Daoy (cell line): ENCODE measurements around the gene CASQ1. TPM values are rescaled to one million over a fixed set of nuclear protein-coding genes. Genes with fewer than 3 reads are reported as not detected.

Experiments used
- DNase-seq: peaks from one replicate; pipeline ENCODE4 v3.0.0-alpha.2; 2015; ENCODE audit warnings: low read depth
- total RNA-seq: library from RNA; depleted of rRNA; stranded (reverse); fragments of >200 nt; shearing (Covaris generic); gene quantifications from 2 replicates; pipeline ENCODE4 v1.2.3, GENCODE V29; 2014

The CASQ1 gene
- total RNA-seq, 1 experiment from 2014 or later, result not detected

DNA sequence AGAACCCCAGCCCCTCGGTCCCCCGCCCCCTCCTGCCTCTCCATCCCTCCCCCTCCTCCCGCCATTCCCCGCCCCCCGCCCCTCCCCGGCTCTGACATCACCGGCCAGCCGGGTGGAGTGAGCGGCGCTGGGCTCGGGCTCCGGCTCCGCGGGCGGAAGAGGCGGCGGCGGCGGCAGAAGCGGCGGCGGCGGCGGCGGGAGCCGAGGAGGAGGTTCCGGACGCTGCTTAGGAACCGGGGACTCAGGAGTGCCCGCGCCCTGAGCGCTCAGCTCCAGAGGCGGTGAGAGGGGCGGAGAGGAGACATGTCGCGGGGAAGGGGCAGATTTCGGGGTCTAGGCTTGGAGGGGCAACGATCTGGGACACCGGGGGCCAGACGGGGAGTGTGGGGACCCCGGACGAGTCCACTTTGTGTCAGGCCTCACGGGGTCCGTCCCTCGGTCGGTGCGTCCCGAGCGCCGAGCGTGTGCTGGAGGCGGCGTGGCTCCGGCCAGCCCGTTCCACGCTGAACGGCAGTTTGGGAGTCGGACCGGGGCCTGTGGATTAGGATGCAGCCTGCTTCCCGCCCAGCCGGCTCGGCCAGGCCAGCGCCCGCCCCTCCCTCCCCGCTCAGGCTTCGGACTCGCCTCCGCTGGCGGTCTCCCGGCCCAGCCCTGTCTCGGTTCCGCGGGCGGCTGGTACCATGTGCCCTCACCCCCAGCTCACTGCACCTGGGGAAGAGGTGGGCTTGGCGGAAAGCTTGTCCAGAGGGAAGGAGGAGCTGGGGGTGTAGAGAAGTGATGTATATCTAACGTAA is 15.1 kb downstream of the CASQ1 start, which contains the start of gene PEA15:
PEA15 (plus strand) TSS at position 143 of the 794 bp plus-strand sequence. CDS start 6,161 bp downstream, outside the sequence.
- peak; percentile 80 for DNase-seq

DNA sequence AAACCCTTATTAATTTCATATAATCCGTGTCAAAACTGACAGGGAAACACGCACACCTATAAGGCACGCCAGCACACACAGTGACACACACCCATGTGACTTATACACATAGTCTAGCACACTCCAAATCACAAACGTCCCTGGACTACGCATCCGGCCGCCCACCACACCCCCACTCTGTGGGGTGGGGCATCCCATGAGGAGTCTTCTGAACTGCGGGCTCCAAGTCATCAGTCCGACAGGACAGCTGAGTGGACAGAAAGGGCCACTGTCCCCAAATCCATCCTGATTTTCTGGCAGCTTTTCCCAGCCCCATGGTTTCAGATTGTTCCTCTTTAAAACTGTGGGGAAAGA is 15.6 kb downstream of the CASQ1 start:
- peak; percentile 76 for DNase-seq

DNA sequence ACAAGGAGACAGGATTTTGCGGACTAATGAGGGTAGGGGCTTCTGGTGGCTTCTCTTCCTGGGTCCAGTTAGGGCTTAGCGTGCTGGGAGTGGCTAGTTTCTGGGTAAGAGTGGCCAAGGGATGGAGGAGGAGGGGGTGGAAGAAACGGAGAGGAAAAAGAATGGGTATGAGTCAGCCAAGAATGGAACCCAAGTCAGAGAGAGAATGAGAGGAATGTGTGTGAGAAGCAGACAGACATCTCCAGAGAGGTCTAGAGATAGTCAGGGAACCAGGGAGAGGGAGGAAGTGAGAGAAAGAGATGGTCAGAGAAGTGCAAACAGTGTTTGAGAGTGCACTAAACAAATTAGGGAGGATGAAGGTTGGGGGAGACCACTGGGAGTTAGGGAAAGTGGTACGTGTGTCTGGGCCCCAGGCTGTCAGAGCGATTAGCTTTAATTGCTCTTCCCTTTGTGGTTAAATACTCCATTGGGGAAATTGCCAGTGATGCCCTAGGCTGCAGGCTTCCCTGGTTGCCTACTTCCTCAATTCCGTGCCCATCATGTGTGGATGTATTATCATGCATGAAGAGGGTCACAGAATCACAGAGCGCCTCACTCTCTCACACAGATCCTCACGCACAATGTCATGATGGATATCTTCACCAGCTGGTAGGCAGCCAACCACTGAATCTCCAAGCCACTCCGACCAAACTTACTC is 16.2 kb downstream of the CASQ1 start:
- DNase-seq, result peak; percentile 82

DNA sequence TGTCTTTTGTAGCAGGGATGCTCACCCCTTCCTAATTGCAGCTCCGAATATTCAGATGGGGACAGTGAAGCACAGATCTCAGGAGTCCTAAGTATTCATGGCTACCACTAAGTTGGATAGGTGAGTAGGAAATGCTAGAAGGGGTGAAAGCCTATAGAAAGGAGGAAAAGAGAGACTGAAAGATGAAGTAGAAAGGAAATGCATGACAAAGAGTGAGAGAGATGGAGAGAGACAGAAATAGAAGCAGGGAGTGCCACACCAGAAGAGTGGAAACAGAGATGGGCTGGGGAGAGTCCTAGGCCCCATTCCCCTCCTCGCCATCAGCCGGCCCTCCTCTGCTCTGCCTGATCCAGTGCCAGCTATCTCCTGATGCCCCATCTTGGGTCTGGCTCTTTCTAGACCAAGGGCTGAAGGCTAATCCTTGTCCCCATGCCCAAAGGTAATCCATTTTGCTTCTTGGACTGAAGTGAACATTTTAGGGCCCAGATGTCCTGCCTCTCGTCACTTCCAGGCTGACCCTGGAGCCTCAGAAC is 16.8 kb downstream of the CASQ1 start:
- DNase-seq, result no peak

DNA sequence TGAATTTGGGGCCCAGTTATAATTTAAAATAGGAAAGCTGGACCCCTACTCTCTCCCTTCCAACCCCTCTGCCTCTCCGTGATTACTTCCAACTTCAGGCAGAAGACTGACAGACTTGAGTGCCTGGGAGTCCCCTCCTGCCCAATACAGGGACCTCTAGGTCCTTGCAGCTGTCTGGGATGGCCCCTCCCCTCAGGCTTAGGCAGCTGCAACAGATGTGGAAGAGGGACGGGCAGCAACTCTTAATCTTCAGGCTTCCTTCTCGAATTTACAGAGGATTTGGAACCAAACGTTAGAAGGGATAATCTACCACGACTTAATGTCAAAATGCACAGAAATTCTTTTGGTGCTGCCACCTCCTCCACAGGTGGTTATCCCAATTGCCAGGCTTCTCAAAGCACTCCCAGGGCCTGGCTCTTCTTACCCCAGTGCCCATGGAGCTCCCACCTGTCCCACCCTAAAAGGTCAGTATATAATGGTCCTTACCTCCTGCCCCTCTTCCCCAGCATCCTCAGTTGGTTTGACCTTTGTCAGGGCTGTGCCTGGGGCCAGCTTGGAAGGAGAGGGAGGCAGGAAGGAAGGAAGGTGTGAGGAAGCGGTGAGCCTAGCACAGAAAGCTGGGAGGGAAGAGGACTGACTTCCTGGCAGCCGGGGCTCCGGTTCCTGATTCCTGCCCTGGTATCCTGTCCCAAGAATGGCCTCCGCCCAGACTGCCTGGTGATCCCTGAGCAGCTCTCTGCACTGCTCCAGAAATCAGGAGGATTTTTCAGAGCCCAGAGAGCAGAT is 17.6 kb downstream of the CASQ1 start:
- DNase-seq, result no peak

DNA sequence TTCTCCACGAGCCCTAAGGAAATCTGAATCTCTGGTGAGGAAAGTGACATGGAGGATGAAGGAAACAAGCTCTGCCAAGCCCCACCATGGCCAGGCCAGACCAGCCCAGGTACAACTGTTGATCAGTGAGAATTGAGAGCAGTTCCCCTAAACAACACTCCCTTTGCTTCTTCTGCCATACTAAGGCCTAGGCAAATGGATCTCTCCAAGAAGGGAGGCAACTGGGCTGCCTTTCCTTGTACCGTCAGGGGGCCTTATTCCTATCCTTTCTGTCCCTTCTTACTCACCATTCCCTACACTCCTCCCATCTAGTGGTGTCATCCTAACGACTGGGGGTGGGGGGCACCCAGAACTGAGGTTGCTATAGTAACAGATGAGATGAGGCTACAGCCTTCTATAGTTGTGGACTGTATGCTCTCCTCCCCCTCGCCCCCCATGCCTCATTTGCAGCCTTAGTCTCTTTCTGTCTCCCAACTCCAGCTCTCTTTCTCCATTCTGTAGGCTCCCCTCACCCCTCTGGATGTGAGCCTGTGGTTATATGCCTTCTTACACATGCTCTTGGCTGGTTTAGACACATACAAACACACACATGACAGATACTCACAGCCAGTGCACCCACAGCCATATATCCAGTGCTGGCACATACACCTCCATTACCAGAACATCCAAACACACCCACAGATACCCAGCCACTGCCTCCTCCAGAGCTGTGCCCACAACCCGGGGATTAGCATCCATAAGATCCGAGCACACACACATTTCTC is 18.4 kb downstream of the CASQ1 start:
- DNase-seq, result no peak

DNA sequence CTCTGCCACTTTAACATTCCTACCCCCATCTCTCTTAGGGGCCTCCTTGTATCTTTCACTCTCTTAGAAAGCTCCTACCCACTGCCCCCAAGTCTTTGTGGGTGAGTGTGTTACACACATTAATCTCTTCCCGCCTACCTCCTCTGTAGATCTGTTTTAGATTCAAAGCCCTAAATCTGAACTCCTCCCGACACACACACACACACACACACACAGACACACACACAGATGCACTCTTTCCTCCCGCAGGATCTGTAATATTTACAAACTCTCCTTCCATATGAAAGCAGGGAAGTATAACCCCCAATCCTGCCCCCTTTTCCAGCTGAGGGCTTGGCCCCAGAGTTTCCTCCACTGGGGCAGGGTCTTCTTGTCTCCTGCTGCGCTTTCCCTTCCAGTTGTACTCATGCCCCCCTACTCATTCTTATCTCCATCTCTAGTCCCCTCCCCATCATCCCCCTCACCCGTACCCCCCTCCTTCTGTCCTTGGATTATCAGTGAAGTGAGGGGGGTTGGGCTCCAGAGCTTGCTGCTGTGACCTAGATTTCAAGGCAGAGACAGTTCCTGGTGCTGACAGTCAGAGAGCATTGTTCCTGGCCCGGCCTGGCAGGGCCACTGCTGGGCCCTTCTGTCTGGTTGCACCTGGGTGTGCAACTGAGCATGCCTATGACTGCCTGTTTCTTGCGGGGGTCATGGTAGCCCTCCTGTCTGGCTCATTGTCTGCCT is 19.1 kb downstream of the CASQ1 start:
- no peak for DNase-seq

DNA sequence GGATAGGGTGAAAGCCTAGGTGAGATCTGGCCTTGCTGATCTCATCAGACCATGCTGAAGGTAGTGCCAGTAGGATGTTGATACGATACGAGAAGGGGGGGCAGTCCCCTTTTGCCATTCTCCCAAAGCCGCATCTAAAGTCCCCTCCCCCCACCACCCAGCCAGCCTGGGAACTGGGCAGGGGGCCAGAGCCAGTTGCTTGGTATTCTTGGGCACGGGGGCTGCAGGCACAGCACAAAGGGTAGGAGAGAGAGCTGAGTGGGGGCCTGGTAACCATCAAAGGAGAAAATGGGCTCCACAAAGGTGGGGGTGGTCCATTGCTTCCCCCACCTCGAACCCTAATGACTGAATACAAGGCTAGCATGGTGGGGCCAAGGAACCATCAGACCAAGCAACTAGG is 20.2 kb downstream of the CASQ1 start:
- DNase-seq, result no peak

DNA sequence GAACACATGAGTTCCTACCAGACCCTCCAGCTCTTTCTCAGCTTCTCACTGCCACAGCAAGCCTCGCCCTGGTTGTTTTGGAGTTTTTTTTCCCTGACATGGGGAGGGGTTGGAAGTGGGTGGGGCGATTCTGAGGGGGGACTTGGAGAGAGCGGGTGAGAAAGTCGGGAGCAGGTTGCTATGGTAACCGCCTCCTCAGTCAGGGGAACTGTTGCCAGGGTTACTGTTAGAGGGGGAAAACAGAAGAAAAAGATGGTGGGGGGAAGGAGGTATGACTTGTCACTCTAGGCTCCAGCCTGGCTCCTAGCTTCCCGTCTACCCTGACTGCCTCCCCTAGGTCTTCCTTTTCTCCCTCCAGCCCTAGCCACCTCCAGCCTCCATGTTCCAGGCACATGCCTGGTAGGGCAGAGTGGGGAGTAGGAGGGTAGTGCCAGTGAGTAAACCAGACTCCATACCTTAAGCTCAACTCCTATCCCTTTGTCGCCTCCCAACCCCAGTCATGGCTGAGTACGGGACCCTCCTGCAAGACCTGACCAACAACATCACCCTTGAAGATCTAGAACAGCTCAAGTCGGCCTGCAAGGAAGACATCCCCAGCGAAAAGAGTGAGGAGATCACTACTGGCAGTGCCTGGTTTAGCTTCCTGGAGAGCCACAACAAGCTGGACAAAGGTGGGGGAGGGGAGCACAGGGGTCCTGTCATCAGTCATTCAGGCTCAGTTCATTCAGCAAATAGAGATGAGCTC is 20.8 kb downstream of the CASQ1 start:
- DNase-seq, result no peak

DNA sequence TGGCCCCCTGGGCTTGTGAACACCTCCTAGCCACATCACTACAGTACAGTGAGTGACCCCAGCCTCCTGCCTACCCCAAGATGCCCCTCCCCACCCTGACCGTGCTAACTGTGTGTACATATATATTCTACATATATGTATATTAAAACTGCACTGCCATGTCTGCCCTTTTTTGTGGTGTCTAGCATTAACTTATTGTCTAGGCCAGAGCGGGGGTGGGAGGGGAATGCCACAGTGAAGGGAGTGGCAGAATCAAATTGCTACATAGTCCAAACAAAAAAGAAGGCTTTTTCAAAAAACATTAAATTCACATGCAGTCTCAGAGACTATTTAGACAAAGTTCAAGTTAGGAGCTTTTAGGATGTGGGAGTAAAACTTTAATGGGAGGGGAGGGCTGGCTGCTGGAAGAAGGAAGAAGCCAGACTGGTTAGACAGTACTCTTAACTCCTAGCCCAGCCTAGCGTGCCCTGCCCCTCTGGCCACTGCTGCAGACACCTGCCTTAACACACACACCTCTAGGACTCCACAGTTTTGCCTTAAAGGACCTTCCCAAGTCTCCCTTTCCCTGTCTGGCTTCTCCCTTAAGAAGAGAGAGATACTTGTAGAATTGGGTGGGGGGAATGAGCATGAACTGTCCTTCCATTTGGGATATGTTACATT is 24.2 kb downstream of the CASQ1 start:
- DNase-seq, result no peak

DNA sequence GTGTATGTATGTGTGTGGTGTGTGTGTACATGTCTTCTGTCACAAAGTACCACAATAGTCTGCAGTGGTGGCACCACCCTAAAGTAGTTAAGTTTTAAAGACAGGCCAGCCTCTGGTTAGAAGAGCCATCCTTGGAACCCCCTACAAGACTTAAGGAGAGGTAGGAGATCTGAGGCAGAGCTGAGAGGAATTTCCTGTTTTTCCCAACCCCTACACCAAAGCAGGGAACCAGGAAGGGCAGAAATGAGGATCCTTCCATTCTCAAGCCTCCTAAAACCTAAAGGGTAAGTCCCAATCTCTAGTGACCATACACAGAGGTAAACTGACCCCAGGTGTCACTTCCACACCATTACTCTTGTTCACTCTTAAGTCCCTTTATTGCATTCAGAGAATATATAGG is 25.9 kb downstream of the CASQ1 start:
- no peak for DNase-seq

DNA sequence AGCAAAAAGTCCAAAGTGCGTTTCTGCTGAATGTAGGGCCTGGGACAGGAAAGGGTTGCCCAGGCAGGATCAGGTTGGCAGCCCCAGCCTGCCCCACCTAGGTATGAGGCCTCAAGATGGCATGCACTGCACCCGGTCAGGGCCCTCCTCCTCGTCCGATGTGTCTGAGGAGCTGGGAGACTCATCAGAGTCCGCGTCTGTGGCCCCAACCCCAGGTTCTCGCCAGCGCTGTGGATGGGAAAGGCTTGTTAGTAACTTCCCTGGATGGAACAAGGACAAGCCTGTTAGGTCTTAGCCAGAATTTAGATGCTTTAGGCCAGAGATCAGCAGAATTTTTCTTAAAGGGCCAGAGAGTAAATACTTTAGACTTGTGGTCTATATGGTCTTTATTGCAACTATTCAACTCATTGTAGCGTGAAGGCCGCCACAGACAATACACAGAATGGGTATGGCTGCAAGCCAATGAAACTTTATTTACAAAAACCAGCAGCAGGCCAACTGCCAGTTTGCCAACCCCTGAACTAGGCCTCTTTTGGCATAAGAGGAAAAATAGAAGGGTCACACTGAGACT is 27.2 kb downstream of the CASQ1 start:
- no peak for DNase-seq

DNA sequence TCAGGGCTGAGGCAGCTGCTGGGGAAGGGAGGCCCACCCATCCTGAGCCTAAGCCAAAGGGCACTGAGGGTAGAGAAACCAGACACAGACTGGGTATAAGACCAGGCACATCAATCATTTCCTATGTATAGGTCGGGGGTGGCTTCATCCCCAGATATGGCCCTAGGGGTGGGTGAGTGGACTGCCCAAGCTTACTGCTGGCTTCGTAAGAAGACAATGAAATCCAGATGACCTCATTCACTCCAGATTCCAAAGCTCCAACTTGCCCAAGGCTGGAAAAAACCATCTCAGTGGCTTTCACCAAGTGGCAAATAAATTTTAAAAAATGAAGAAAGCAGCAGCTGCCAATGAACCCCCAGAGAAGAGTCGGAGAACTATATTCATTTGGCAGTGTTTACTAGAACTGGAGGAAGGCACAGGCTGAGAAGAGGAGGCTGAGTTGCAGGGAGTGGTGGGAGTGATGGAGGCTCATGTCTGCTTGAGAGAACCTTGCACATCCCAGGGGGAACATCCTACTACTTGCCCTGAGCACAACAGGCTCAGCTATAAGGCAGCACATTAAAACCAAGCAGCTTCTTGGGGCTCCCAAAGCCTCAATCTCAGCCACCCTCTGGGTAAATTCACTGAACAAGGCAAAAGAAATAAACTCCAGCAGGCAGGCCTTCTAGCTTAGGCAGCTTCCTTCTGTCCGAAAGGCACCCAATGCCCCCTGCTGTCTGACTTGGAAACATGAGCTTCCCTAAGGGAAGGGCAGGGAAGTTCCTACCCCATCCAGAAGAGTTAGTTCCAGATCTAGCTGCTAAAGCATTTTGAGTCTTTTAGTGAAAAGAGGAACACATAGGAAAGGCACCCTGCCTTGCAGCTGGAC is 28.9 kb downstream of the CASQ1 start:
- DNase-seq, result peak; percentile 47

DNA sequence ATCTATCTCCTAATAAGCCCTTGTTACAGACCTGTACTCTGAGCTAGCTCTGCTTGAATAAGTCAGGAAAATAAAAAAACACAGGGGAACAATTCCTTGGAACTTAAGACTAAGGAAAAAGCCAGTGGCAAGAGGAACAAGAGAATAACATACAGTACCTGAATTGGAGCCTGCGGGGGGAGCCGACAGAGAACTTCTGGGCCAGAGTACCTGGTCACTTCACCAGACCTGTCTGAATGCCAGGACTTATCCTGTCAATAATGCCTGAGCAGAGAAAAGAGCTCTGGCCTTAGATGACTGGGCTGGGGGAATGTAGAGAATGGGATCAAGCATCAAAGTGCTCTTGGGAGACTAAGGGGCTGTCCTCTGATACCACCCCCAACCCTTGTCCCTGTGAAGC is 29.9 kb downstream of the CASQ1 start:
- DNase-seq, result no peak

DNA sequence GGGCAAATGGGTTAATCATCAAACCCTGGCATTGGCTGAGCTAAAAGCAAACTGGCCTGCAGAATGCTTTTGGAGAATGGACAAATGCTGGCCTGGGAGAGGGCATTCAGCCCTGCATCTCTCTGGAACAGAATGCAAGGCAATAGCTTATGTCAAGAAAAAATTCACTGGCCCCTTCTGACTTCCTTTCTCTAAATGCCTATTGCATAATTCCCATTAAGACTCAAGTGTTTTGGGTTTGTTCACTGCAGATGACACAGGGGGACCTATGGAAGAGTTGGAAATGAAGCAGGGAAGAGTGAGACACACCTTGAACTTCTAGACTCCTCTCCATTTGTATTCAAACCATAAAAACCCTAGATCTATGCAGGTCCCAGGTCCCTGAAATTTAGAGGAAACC is 30.7 kb downstream of the CASQ1 start:
- no peak for DNase-seq

DNA sequence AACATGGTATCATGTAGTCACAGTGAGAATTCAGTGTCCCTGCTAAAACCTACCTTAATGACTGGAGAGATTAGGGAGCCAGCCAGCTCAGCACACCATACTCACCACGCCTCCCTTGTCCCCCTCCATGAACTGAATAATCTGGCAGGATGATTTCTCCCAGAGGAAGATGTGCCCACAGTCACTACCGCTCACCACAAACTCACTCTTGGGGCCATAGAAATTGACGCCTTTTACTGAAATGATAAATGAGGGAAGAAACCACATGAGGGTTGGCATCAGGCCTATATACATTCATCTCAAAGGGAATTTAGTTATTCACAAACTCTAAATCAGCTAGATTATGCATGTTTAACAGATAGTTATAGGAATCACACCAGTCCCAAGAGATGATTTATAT is 32.2 kb downstream of the CASQ1 start:
- no peak for DNase-seq

DNA sequence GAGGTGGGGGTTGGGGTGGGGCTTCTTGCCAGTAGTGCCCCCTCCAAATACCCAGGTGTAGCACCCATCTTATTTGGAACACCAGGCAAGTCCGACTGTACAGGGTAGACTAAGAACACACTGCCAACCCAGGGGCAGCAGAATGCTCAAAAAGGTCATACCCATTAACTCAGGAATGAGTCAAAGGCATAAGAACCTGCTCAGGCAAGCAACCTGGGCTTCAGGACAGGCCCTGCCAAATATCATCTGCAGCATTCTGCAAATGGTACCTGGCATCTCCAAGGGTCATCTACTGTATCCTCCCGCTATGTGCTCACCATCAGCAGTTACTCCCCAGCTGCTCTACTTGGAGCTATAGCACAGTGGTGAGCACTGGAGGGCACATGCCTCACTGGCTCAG is 34.2 kb downstream of the CASQ1 start:
- no peak for DNase-seq

DNA sequence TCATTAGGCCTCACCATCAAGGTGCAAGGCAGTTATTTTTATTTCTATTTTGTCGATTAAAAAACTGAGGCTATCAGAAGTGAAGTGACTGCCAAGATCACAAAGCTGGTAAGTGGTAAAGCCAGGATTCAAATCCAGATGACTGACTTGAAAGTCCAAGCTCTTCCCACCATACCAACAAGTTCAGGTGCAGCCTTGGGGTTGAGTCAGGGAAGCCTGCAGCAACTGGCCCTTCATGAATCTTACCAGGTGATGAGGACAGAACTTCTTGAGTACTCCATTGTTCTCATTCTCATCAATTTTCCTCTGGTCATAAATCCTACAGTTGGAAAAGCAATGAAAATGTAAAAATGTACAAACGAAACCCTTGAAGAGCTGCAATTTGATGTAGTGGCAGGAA is 35.0 kb downstream of the CASQ1 start:
- no peak for DNase-seq
